Neutrophil (primary cell): ENCODE results near the gene RAPGEF1.

Experiments
- H3K27ac ChIP-seq: fragments of 200-600 bp; sonication (generic); 2 replicates; pipeline ENCODE4 v1.5.1; 2016; ENCODE audit warnings: mild to moderate bottlenecking, moderate library complexity
- H3K27me3 ChIP-seq: fragments of 200-600 bp; sonication (generic); 2 replicates; pipeline ENCODE4 v1.6.0; 2016; ENCODE audit warnings: mild to moderate bottlenecking
- H3K36me3 ChIP-seq: fragments of 200-600 bp; sonication (generic); 2 replicates; pipeline ENCODE4 v1.5.1; 2017
- H3K4me1 ChIP-seq, 2 experiments: fragments of 200-600 bp in 1 of 2; sonication (generic) in 1 of 2; 1 replicate in 1 of 2; 2 replicates in 1 of 2; pipeline versions ENCODE4 v1.5.1 to v1.6.1; 2013 to 2016; ENCODE audit warnings: low read depth in 1 of 2, low read length in 1 of 2, mild to moderate bottlenecking in 1 of 2, moderate library complexity in 1 of 2; ENCODE audit not compliant: control insufficient read depth in 1 of 2, insufficient read depth in 1 of 2
- H3K4me3 ChIP-seq, 2 experiments: fragments of 200-600 bp in 1 of 2; sonication (generic) in 1 of 2; 1 replicate in 1 of 2; 2 replicates in 1 of 2; pipeline ENCODE4 v1.5.1; 2013 to 2016; ENCODE audit warnings: low read depth in 1 of 2, low read length in 1 of 2, mild to moderate bottlenecking in 1 of 2, moderate library complexity in 1 of 2
- H3K9me3 ChIP-seq: fragments of 200-600 bp; sonication (generic); 2 replicates; pipeline ENCODE4 v1.5.1; 2016
- CTCF ChIP-seq: fragments of 200-600 bp; sonication (generic); IDR thresholded peaks from 2 replicates; pipeline ENCODE4 v1.5.1; 2016; ENCODE audit warnings: antibody characterized with exemption

The RAPGEF1 gene

GRCh38 chr9:131769361-131769760, 29.5 kb upstream of the RAPGEF1 start:
- no peaks in the 10 kb centered on the region for H3K9me3 ChIP-seq
- peaks cover 43% of the 10 kb centered on the region for H3K27me3 ChIP-seq
- H3K36me3 ChIP-seq = no peaks in the 10 kb centered on the region
- no peaks in the 10 kb centered on the region for H3K4me1 ChIP-seq
- H3K27ac ChIP-seq = no peak overlapping the region
- no peak for TF ChIP-seq CTCF
- no peak overlapping the region for H3K4me3 ChIP-seq

GRCh38 chr9:131764568-131764967, 24.7 kb upstream of the RAPGEF1 start:
- TF ChIP-seq CTCF = no peak
- Histone ChIP-seq H3K27me3 (peaks cover 39% of the 10 kb centered on the region), H3K27ac (no peak overlapping the region), H3K4me1 (peaks cover 0 to 6% of the 10 kb centered on the region in 2 experiments), H3K36me3 (no peaks in the 10 kb centered on the region), H3K4me3 (no peak overlapping the region), H3K9me3 (no peaks in the 10 kb centered on the region)

- Histone ChIP-seq H3K36me3 (no peaks in the 10 kb centered on the region), H3K4me3 (no peak overlapping the region), H3K27ac (no peak overlapping the region), H3K9me3 (no peaks in the 10 kb centered on the region), H3K27me3 (peaks cover 57% of the 10 kb centered on the region), H3K4me1 (peaks cover 0 to 6% of the 10 kb centered on the region in 2 experiments)
- peak; percentile 94 for TF ChIP-seq CTCF
Observed at GRCh38 chr9:131762356-131762932, 22.6 kb upstream of the RAPGEF1 start.

GRCh38 chr9:131759017-131759647, 19.3 kb upstream of the RAPGEF1 start:
- H3K4me1 ChIP-seq = peaks cover 0 to 6% of the 10 kb centered on the region in 2 experiments
- no peak overlapping the region for H3K27ac ChIP-seq
- no peak for TF ChIP-seq CTCF
- H3K36me3 ChIP-seq = no peaks in the 10 kb centered on the region
- no peaks in the 10 kb centered on the region for H3K9me3 ChIP-seq
- peaks cover 54% of the 10 kb centered on the region for H3K27me3 ChIP-seq
- H3K4me3 ChIP-seq = no peak overlapping the region

GRCh38 chr9:131757549-131757948, 17.7 kb upstream of the RAPGEF1 start:
- Histone ChIP-seq H3K9me3 (no peaks in the 10 kb centered on the region), H3K27ac (no peak overlapping the region), H3K4me1 (peaks cover 0 to 4% of the 10 kb centered on the region in 2 experiments), H3K4me3 (no peak overlapping the region), H3K36me3 (no peaks in the 10 kb centered on the region), H3K27me3 (peaks cover 50% of the 10 kb centered on the region)
- no peak for TF ChIP-seq CTCF
